ENCODE data around the gene MLEC.

GRCh38 chr12:120647375-120647755, 39.6 kb upstream of the MLEC start:
- TF ChIP-seq CTCF (IDR thresholded peaks at IDR 0.05) (no peak), POLR2A (IDR thresholded peaks at IDR 0.05) (no peak)
